Measurements from ENCODE around the gene CACNA2D4. TPM values are rescaled to one million over a fixed set of nuclear protein-coding genes. Genes with fewer than 3 reads are reported as not detected.

CACNA2D4 gene
- total and polyA plus RNA-seq, 2 donors (not counting 3 experiments of a cell fraction or from before 2014, with no cell fraction given), result 0.58 to 0.73 TPM

GRCh38 chr12:1863823-1864222 lies 54.6 kb downstream of the CACNA2D4 start:
- Histone ChIP-seq H3K4me3 (replicated peaks in 1 of 3; ENCODE audit: insufficient read depth in 1 of 3, low read depth in 1 of 3, low read length in 3 of 3) (no peak overlapping the region), H3K27me3 (ENCODE audit: control insufficient read depth in 2 of 2, insufficient read depth in 2 of 2, low read length in 2 of 2) (peaks cover 0 to 4% of the 10 kb centered on the region in 2 experiments), H3K9ac (replicated peaks; ENCODE audit: extremely low read depth, insufficient read depth, low read length) (no peak overlapping the region), H2AFZ (ENCODE audit: low read depth, low read length) (no peak overlapping the region), H3K9me1 (replicated peaks; ENCODE audit: control insufficient read depth, extremely low read depth, insufficient read depth, low read length) (no peaks in the 10 kb centered on the region), H3K36me3 (ENCODE audit: control insufficient read depth in 2 of 2, extremely low read depth in 1 of 2, insufficient read depth in 2 of 2, low read length in 2 of 2) (no peaks in the 10 kb centered on the region), H3K27ac (ENCODE audit: insufficient read depth, low read depth, low read length) (no peak overlapping the region), H3K79me2 (ENCODE audit: control insufficient read depth, insufficient read depth, low read length) (no peaks in the 10 kb centered on the region), H3K4me1 (ENCODE audit: control insufficient read depth, extremely low read depth, insufficient read depth, low read length) (no peaks in the 10 kb centered on the region), H3K9me3 (replicated peaks; ENCODE audit: control insufficient read depth, insufficient read depth, low read length) (no peaks in the 10 kb centered on the region), H4K20me1 (replicated peaks; ENCODE audit: control insufficient read depth, extremely low read depth, insufficient read depth, low read length) (no peaks in the 10 kb centered on the region), H3K4me2 (ENCODE audit: insufficient read depth, low read length) (no peak overlapping the region)
- no peak for DNase-seq (ENCODE audit: low read depth, low spot score)
- no TSS peak for BruUV-seq (replicated peaks)
- intact Hi-C loops (cut with micrococcal nuclease), result no loop called here
- FAIRE-seq, result no peak
- TF ChIP-seq FOS (IDR thresholded peaks at IDR 0.05; ENCODE audit: borderline replicate concordance, insufficient read depth, low read length) (no peak), CTCF (IDR thresholded peaks at IDR 0.05; ENCODE audit: extremely low read depth in 1 of 2, insufficient read depth in 1 of 2, low read depth in 1 of 2, low read length in 2 of 2) (no peak), POLR2A (IDR thresholded peaks at IDR 0.05; ENCODE audit: low read depth, low read length) (no peak), EZH2 (IDR thresholded peaks at IDR 0.05; ENCODE audit: borderline replicate concordance, low read depth, low read length, severe bottlenecking) (no peak), MYC (IDR thresholded peaks at IDR 0.05; ENCODE audit: low read depth, low read length) (no peak), GATA2 (IDR thresholded peaks at IDR 0.05; ENCODE audit: insufficient read depth, insufficient read length, low read depth, low read length) (no peak), MAX (IDR thresholded peaks at IDR 0.05; ENCODE audit: insufficient read depth, insufficient read length) (no peak), JUN (IDR thresholded peaks at IDR 0.05; ENCODE audit: borderline replicate concordance, insufficient read depth, insufficient read length, low read depth) (no peak)
- CTCF ChIA-PET, result no interaction called here
- POLR2A ChIA-PET, result no interaction called here
- dilution Hi-C loops (cut with MboI; ENCODE audit: extremely low pct_ligation_motif_present, low sequenced_read_pairs), result no loop called here

Measured in endothelial cell of umbilical vein (primary cell).